Keratinocyte (primary cell): ENCODE data around the gene ASPHD2.

Experiments
- EZH2 ChIP-seq: IDR thresholded peaks from one replicate; pipeline ENCODE4 v1.6.1; 2012; ENCODE audit warnings: inconsistent platforms, mild to moderate bottlenecking, low read length, moderate library complexity
- TF ChIP-seq, protein P1 (sequence below), 3 experiments: IDR thresholded peaks in 1 of 3; conservative IDR thresholded peaks in 1 of 3; optimal IDR thresholded peaks in 1 of 3; 2 replicates in 2 of 3; 3 replicates in 1 of 3; pipeline versions ENCODE3 to v1.5.1; 2011; ENCODE audit warnings: low read length in 3 of 3, mild to moderate bottlenecking in 3 of 3, moderate library complexity in 2 of 3, control low read depth in 1 of 3, inconsistent platforms in 1 of 3; ENCODE audit not compliant: insufficient read depth in 2 of 3; ENCODE audit errors: extremely low read depth in 1 of 3

- TF ChIP-seq, protein P1, sequence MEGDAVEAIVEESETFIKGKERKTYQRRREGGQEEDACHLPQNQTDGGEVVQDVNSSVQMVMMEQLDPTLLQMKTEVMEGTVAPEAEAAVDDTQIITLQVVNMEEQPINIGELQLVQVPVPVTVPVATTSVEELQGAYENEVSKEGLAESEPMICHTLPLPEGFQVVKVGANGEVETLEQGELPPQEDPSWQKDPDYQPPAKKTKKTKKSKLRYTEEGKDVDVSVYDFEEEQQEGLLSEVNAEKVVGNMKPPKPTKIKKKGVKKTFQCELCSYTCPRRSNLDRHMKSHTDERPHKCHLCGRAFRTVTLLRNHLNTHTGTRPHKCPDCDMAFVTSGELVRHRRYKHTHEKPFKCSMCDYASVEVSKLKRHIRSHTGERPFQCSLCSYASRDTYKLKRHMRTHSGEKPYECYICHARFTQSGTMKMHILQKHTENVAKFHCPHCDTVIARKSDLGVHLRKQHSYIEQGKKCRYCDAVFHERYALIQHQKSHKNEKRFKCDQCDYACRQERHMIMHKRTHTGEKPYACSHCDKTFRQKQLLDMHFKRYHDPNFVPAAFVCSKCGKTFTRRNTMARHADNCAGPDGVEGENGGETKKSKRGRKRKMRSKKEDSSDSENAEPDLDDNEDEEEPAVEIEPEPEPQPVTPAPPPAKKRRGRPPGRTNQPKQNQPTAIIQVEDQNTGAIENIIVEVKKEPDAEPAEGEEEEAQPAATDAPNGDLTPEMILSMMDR (optimal IDR thresholded peaks at IDR 0.05 in 1 of 3, IDR thresholded peaks at IDR 0.05 in 1 of 3, conservative IDR thresholded peaks at IDR 0.05 in 1 of 3; ENCODE audit: extremely low read depth in 1 of 3, insufficient read depth in 2 of 3, low read length in 3 of 3): no peak
- no peak for TF ChIP-seq EZH2
Observed at GRCh38 chr22:26428515-26429457, at the start of gene ASPHD2.
